Activated naive CD8-positive, alpha-beta T cell treated with anti-CD3 and anti-CD28 coated beads, Interleukin-2, amount 10 ng/mL, durations not matched to agents 7 days and 5 days (primary cell): ENCODE results near the gene LRRC51. TPM values are rescaled to one million over a fixed set of nuclear protein-coding genes. Genes with fewer than 3 reads are reported as not detected.

ENCODE experiments used
- ATAC-seq: fragments of 150-1000 bp; cut with Tn5 transposase; one replicate; pipeline ENCODE4 v1.10.0; 2021; ENCODE audit warnings: low read depth, moderate library complexity
- POLR2A ChIA-PET: fragments of 350-600 bp; sonication (Branson Sonifier 250); formaldehyde crosslinking; loops from one replicate; lab custom pipeline; 2021; ENCODE audit warnings: antibody characterized with exemption; lab: Charles Lee
- DNase-seq: peaks from one replicate; pipeline ENCODE4 v3.0.0; 2021
- H3K27ac Mint-ChIP-seq: one replicate; pipeline ENCODE4 v1.8.0; 2022; ENCODE audit warnings: mild to moderate bottlenecking, mixed read lengths
- H3K27me3 Mint-ChIP-seq: one replicate; pipeline ENCODE4 v1.8.0; 2022; ENCODE audit warnings: mild to moderate bottlenecking, moderate library complexity, mixed read lengths
- H3K36me3 Mint-ChIP-seq: one replicate; pipeline ENCODE4 v1.8.0; 2021; ENCODE audit warnings: mild to moderate bottlenecking, mixed read lengths
- H3K4me1 Mint-ChIP-seq: one replicate; pipeline ENCODE4 v1.8.0; 2021; ENCODE audit warnings: mixed read lengths
- H3K4me3 Mint-ChIP-seq: one replicate; pipeline ENCODE4 v1.8.0; 2022; ENCODE audit warnings: mild to moderate bottlenecking, moderate library complexity, mixed read lengths
- H3K9me3 Mint-ChIP-seq: one replicate; pipeline ENCODE4 v1.8.0; 2021; ENCODE audit warnings: mixed read lengths
- total RNA-seq, 2 experiments: library from RNA; stranded (reverse); gene quantifications; one replicate each; pipeline ENCODE4 v1.2.3, GENCODE V29; 2021

The LRRC51 gene
- total RNA-seq, 2 experiments from 2014 or later: 4.3 to 5.1 TPM

DNA sequence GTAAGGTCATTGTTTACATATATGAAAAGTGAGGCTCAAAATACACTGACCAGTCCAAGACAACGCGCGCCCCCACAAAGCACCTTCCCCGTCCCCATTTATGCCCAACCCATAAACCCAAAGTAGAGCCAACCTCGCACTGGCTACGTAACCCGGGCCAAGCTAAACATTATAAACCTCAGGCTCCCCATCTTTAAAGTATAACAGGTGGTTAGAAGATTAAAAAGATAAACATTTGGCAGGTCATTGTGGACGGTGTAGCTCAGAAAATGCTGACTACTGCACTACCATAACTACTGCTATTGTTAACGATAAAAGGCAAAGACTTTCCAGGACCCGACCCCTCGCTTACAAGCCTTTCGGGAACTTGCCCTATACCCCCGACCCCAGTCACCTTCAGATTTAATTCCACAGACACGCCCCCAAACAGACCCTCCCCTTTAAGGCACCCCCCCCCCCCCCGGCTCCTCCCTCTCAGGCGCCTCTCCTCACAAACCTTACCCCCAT is 778 bp upstream of the LRRC51 start:
- Mint-ChIP-seq H3K27me3 (no peaks in the 10 kb centered on the region), H3K4me1 (peaks cover 49% of the 10 kb centered on the region), H3K9me3 (no peaks in the 10 kb centered on the region), H3K27ac (peak overlapping the region; percentile 85), H3K36me3 (peaks cover 14% of the 10 kb centered on the region), H3K4me3 (peak overlapping the region; percentile 87)
- POLR2A ChIA-PET: interaction anchor here (0.9 to 2.7 kb wide), 3 partner anchors 10 to 151 kb away, joined by 4 to 10 read pairs (median 4); partner anchors contain the start of genes ANAPC15, RNF121 and XNDC1N
- no peak for DNase-seq
- no peak for ATAC-seq

DNA sequence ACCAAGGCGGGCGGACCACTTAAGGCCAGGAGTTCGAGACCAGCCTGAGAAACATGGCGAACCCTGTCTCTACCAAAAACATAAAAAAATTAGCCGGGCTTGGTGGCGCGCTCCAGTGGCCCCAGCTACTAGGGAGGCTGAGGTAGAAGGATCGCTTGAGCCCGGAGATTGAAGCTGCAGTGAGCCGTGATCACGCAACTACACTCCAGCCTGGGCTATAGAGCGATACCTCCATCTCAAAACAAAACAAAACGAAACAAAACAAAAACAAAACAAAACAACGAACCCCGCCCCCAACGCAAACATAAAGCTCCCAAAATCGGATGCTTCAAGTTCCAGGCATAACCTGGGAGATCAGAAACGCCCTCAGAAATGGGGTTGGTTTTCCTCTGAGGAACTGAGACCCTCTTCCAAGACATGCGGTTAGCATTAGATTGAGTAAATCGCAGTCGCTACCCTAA is 564 bp downstream of the LRRC51 start:
- ATAC-seq (no peak), DNase-seq (no peak)
- POLR2A ChIA-PET: interaction anchor here (0.6 to 1.9 kb wide), 6 partner anchors 9 to 354 kb away, joined by 3 to 10 read pairs (median 3); partner anchors contain the start of gene ANAPC15
- peaks cover 14% of the 10 kb centered on the region for H3K36me3 Mint-ChIP-seq
- H3K4me1 Mint-ChIP-seq: peaks cover 51% of the 10 kb centered on the region
- H3K27ac Mint-ChIP-seq: peak overlapping the region; percentile 85
- no peaks in the 10 kb centered on the region for H3K27me3 Mint-ChIP-seq
- no peaks in the 10 kb centered on the region for H3K9me3 Mint-ChIP-seq
- H3K4me3 Mint-ChIP-seq: peak overlapping the region; percentile 87

DNA sequence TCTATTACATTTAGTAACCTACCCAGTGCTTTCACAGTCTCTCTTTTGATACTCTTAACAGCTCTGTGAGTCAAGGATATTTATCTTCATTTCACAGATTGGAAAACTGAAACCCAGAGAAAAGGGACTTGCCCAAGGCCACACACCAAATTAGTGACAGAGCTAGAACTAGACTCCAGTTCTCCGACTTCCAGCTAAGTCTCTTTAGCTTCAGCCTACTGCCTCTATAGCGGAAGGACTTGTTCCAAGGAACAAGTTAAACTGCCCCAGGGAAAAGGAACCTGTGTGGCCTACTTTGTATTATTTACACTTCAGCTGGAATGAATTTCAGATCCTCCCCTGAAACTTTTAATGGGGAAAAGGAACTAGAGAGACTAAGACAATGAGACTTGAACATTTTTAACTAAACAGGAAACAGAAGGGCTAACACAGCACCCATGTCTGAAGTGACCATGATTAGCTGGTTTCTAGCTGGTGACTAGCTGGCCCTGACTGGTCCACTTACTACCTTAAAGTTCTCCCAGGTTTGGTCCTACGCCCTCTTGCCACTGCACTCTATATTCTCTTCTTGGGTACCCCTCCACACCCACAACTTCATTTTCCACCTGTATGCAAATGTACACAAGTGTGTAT is 1.3 kb downstream of the LRRC51 start:
- POLR2A ChIA-PET: interaction anchor here (0.7 to 1.9 kb wide), 5 partner anchors 9 to 41 kb away, joined by 3 to 10 read pairs (median 3); partner anchors contain the start of gene ANAPC15
- peaks cover 14% of the 10 kb centered on the region for H3K36me3 Mint-ChIP-seq
- no peak for ATAC-seq
- H3K4me1 Mint-ChIP-seq: peaks cover 48% of the 10 kb centered on the region
- H3K4me3 Mint-ChIP-seq: peak overlapping the region; percentile 87
- H3K27me3 Mint-ChIP-seq: no peaks in the 10 kb centered on the region
- peak overlapping the region; percentile 85 for H3K27ac Mint-ChIP-seq
- DNase-seq: no peak
- H3K9me3 Mint-ChIP-seq: no peaks in the 10 kb centered on the region

DNA sequence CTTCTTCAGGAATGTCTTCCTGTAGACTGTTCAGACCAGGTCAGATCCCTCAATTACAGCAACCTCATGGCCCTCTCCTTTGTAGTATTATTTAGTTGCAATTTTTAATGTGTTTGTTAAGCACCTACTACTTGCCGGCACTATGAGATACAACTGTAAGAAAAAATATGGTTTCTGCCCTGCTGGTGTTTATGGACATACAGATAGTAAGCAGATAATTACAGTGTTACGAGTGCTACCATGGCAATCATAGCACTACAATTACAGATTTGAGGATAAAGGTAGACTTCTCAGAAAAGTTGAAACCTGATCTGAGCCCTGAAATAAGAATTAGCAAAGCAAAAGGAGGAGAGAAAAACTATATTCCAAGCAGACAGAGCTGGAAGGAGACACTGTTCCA is 2.8 kb downstream of the LRRC51 start:
- H3K4me3 Mint-ChIP-seq: no peak overlapping the region
- H3K36me3 Mint-ChIP-seq: peaks cover 8% of the 10 kb centered on the region
- POLR2A ChIA-PET: no interaction called here
- no peaks in the 10 kb centered on the region for H3K9me3 Mint-ChIP-seq
- H3K27me3 Mint-ChIP-seq: no peaks in the 10 kb centered on the region
- no peak overlapping the region for H3K27ac Mint-ChIP-seq
- peaks cover 37% of the 10 kb centered on the region for H3K4me1 Mint-ChIP-seq
- DNase-seq (no peak), ATAC-seq (no peak)

DNA sequence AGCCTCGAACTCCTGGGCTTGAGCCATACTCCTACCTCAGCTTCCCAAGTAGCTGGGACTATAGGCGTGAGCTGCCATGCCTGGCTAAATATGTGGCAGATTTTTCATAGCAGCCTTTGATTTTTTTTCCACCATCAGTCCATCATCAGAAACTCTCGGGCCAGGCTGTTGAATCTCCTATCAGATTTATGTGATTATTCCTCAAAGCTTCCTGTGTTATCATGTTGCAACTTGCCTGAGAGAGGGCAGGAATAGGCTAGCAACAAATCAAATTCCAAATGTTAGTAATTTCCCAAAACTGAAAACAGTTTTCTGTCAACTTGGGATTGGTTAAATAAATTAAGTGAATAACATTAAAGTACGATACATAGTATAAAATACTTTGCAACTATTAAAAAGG is 3.4 kb downstream of the LRRC51 start:
- Mint-ChIP-seq H3K36me3 (peaks cover 3% of the 10 kb centered on the region), H3K27me3 (no peaks in the 10 kb centered on the region), H3K4me3 (no peak overlapping the region), H3K9me3 (no peaks in the 10 kb centered on the region), H3K4me1 (peaks cover 31% of the 10 kb centered on the region), H3K27ac (no peak overlapping the region)
- POLR2A ChIA-PET: no interaction called here
- no peak for ATAC-seq
- DNase-seq: no peak

DNA sequence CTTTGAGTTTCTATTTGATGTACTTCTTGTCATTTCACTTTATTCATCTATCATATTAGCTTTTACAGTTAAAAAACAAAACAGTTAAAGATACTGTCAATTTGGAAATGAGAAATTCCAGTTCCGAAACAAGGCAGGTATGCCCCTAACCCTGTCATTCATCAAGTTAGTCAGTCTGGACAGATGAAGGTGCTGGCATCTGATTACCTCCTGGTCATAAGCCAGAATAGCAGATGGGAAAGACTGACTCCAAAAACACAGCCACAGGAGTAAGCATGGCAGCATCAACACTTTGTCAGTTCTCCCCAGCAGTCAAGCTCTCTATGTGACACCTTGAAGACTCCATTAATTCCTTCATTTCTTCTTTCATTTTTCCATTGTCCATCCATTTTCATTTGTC is 4.3 kb downstream of the LRRC51 start:
- ATAC-seq: no peak
- DNase-seq: no peak
- Mint-ChIP-seq H3K4me1 (peaks cover 28% of the 10 kb centered on the region), H3K27ac (no peak overlapping the region), H3K36me3 (peaks cover 6% of the 10 kb centered on the region), H3K27me3 (no peaks in the 10 kb centered on the region), H3K4me3 (no peak overlapping the region), H3K9me3 (no peaks in the 10 kb centered on the region)
- POLR2A ChIA-PET: interaction anchor here (0.7 to 1.1 kb wide), 2 partner anchors 8 to 9 kb away, joined by 3 to 4 read pairs; no protein-coding TSS in a partner anchor

DNA sequence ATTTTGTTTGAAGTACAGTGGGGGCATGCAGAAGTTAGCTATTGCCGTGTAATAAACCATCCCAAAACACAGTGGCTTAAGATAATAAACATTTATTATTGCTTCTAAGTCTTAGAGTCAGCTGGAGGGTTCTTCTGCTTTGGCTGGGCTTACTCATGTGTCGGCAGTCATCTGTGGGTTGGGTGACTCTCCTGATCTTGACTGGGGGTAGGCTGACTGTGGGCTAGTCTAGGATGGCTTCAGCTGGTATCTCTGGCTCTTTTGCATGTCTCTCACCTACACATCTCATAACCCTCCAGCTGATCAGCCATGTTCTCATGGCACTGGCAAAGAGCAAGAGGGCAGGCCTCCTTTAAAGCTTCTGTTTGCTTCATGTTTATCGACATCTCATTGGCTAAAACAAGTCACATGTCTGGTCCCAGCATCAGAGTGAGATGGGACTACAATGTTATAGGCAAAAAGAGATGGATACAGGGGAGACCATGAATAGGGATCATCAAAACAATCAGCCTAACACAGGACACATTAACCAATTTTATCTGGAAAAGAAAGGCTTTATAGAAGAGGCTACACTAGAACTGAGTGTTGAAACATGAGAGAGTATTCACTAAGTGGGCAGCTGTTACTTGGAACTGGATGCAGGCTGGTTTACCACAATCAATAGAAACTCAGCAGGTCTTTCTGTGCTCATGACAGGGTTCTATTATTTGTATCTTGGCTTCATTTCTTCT is 5.1 kb downstream of the LRRC51 start:
- Mint-ChIP-seq H3K27ac (peak overlapping the region; percentile 46), H3K4me3 (no peak overlapping the region), H3K4me1 (peaks cover 26% of the 10 kb centered on the region), H3K36me3 (peaks cover 6% of the 10 kb centered on the region), H3K9me3 (no peaks in the 10 kb centered on the region), H3K27me3 (no peaks in the 10 kb centered on the region)
- ATAC-seq (no peak), DNase-seq (no peak)
- POLR2A ChIA-PET: interaction anchor here (0.8 to 1.1 kb wide), 3 partner anchors 8 to 87 kb away, joined by 3 to 4 read pairs (median 3); partner anchors contain the start of gene IL18BP

DNA sequence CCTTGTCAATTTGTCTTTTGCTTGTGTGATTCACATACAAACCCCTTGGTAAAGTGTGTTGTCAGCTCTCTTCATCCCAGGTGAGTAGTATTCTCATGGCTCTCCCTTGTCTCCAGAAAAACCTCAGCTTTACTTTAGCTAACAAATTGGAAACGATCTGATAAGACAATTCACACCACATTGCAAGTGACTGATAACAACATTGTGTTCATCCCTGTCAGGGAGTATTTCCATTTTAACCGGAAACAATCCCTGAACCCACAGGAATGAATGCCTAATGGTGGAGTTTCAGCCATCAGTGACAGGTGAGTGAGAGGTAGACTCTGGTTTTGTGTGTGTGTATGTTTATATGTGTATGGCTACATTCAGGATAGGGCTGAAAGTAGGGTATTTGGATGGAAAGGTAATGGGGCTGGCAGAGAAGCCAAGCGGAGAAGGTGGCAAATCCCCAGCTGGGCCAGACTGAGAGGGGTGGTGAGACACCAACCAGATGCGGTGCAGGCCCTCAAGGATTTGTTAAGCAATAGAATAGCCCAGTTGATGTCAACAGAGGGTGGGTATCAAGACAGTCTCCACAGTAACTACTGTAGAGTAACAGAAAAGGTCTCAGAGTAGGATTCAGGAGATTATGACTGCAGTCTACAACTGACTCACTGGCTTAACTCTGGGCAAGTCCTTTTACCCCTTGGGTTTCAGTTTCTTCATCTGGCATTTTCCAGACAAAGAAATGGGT is 7.6 kb downstream of the LRRC51 start:
- Mint-ChIP-seq H3K9me3 (no peaks in the 10 kb centered on the region), H3K4me3 (no peak overlapping the region), H3K27me3 (no peaks in the 10 kb centered on the region), H3K36me3 (peaks cover 6% of the 10 kb centered on the region), H3K27ac (no peak overlapping the region), H3K4me1 (peaks cover 13% of the 10 kb centered on the region)
- POLR2A ChIA-PET: interaction anchor here (1.2 kb wide), 1 partner anchor 24 kb away, joined by 3 read pairs; the partner anchor contains the start of gene ANAPC15
- DNase-seq: no peak
- ATAC-seq: no peak

DNA sequence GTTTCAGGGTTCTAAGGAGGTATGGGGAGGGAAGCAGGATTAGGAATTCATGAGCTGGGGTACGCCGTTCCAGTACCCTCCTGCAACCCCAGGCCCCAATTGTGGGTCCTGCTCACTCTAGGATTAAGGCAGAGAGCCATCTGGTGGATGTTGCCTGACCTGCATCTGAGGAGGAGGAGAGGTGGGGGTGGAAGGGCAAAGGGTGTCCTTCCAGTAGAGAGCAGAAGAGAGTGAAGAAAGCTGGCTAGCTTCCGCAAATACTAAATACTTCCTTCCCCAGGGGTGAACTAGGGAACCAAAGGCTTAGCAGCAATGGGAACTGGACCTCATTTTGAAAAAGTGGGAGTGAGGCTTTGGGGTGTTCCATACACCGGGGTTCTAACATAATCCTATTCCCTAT is 10.6 kb downstream of the LRRC51 start:
- Mint-ChIP-seq H3K27me3 (no peaks in the 10 kb centered on the region), H3K36me3 (peaks cover 4% of the 10 kb centered on the region), H3K4me3 (no peak overlapping the region), H3K4me1 (peaks cover 8% of the 10 kb centered on the region), H3K9me3 (no peaks in the 10 kb centered on the region), H3K27ac (no peak overlapping the region)
- POLR2A ChIA-PET: interaction anchor here (0.8 to 1.3 kb wide), 5 partner anchors 9 to 93 kb away, joined by 3 to 4 read pairs (median 3); partner anchors contain the start of gene IL18BP
- ATAC-seq: peak; percentile 90
- DNase-seq: peak; percentile 55

DNA sequence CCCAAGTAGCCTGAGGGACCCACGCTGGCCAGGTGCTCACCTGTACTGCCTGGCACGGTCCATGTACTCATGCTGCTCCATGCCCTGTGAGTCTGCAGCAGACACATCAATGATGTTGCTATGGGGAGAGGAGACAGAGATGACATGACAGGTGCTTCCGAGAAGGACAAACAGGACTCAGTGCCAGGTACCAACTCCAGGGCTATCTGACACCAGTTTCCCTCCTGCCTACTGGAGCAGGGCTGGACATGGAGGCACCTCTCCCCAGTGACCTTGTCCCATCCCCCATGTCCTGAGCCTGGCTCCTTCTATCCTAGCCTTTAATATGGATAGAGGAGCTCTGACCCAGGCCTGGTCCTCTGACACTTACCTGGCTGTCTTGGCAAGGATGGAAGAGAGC is 18.1 kb downstream of the LRRC51 start:
- no peak overlapping the region for H3K4me3 Mint-ChIP-seq
- ATAC-seq: no peak
- H3K36me3 Mint-ChIP-seq: peaks cover 18% of the 10 kb centered on the region
- no peaks in the 10 kb centered on the region for H3K9me3 Mint-ChIP-seq
- POLR2A ChIA-PET: interaction anchor here (4.7 kb wide), 1 partner anchor 13 kb away, joined by 27 read pairs; the partner anchor contains the start of gene ANAPC15
- H3K27me3 Mint-ChIP-seq: no peaks in the 10 kb centered on the region
- peaks cover 33% of the 10 kb centered on the region for H3K4me1 Mint-ChIP-seq
- H3K27ac Mint-ChIP-seq: no peak overlapping the region
- DNase-seq: no peak

DNA sequence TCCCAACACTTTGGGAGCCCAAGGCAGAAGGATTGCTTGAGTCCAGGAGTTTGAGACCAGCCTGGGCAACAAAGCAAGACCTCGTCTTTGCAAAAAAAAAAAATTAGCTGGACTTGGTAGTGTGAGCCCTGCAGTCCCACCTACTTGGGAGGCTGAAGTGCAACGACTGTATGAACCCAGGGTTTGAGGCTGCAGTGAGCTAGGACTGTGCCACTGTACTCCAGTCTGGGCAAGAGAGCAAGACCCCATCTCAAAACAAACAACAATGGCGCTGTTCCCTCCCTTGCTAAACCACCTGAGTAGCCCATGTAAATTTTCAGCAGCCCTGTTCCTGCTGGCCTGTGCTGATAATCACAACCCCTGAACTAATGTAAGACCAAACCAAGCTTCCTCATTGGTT is 19.4 kb downstream of the LRRC51 start:
- DNase-seq: no peak
- H3K27ac Mint-ChIP-seq: no peak overlapping the region
- peaks cover 35% of the 10 kb centered on the region for H3K4me1 Mint-ChIP-seq
- no peak overlapping the region for H3K4me3 Mint-ChIP-seq
- no peak for ATAC-seq
- POLR2A ChIA-PET: interaction anchor here (1.2 to 4.7 kb wide), 2 partner anchors 9 to 12 kb away, joined by 3 to 27 read pairs; partner anchors contain the start of gene ANAPC15
- H3K9me3 Mint-ChIP-seq: no peaks in the 10 kb centered on the region
- H3K27me3 Mint-ChIP-seq: no peaks in the 10 kb centered on the region
- peaks cover 17% of the 10 kb centered on the region for H3K36me3 Mint-ChIP-seq

DNA sequence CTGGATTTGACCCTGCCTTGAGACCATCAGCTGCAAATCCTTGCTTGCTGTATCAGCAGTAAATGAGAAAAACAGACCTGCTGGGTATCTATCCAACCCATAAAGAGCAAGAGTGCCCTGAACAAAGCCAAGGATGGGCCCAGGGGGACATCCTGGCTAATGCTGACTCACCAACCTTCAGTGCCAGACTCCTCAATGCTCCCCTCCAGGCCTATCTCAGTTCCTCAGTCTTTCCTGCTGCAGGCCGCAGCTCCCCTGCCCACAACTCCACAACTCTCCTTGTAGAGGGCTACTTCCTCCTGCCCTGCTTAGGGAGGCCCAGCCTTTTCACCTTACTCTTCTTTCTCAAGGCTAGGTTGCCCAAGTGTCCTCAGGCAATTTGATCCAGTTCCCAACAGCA is 19.8 kb downstream of the LRRC51 start:
- ATAC-seq (no peak), DNase-seq (no peak)
- peak overlapping the region; percentile 34 for H3K27ac Mint-ChIP-seq
- no peaks in the 10 kb centered on the region for H3K9me3 Mint-ChIP-seq
- H3K4me3 Mint-ChIP-seq: no peak overlapping the region
- POLR2A ChIA-PET: interaction anchor here (1.0 to 4.7 kb wide), 3 partner anchors 9 to 124 kb away, joined by 3 to 27 read pairs (median 3); partner anchors contain the start of genes ANAPC15 and INPPL1
- peaks cover 17% of the 10 kb centered on the region for H3K36me3 Mint-ChIP-seq
- H3K27me3 Mint-ChIP-seq: no peaks in the 10 kb centered on the region
- H3K4me1 Mint-ChIP-seq: peaks cover 35% of the 10 kb centered on the region
